Inflammatory macrophage (primary cell): ENCODE results near the gene SNAP29.
"Not testable (repeated sequence)": the region's sequence is repeated elsewhere in the genome, so short reads cannot be mapped to it uniquely, and the experiment has no call there.

Experiments used
- DNase-seq, 2 donors: peaks; one replicate each; pipeline ENCODE4 v3.0.0-alpha.2; 2020 to 2022
- total RNA-seq, 18 experiments: gene quantifications; one replicate each; lab custom pipeline; 2026; ENCODE audit warnings: mixed read lengths in 6 of 18, inconsistent platforms in 2 of 18; lab: John Stamatoyannopoulos, UW

The SNAP29 gene
- total RNA-seq, result 17.4 to 70.1 (median 53.1) reads per million in 18 experiments

GRCh38 chr22:20858615-20859416, at the start of gene SNAP29, which contains the start of gene PI4KA:
Gene SNAP29 (plus strand): TSS chr22:20859007. CDS start chr22:20859111, 104 bp downstream.
Gene PI4KA (minus strand): TSS chr22:20858811. CDS start chr22:20858725, 86 bp downstream.
- DNase-seq, result peak; percentile 98 to 99

GRCh38 chr22:20809538-20810185, 49.1 kb upstream of the SNAP29 start:
- DNase-seq, result no peak

- no peak for DNase-seq
These were observed 48.2 kb upstream of the SNAP29 start for GRCh38 chr22:20810645-20811044.

- no peak for DNase-seq
These were observed 47.6 kb upstream of the SNAP29 start for GRCh38 chr22:20811171-20811570.

GRCh38 chr22:20811971-20812660, 46.7 kb upstream of the SNAP29 start:
- no peak for DNase-seq

GRCh38 chr22:20813056-20813455, 45.8 kb upstream of the SNAP29 start:
- no peak for DNase-seq

GRCh38 chr22:20814221-20814808, 44.5 kb upstream of the SNAP29 start:
- DNase-seq, result no peak

- no peak for DNase-seq
These were observed 43.2 kb upstream of the SNAP29 start for GRCh38 chr22:20815477-20816050.

- no peak for DNase-seq
These were observed 42.2 kb upstream of the SNAP29 start for GRCh38 chr22:20816559-20816958.

- no peak for DNase-seq
These were observed 40.3 kb upstream of the SNAP29 start for GRCh38 chr22:20818471-20818870.

- DNase-seq, result no peak
These were observed 39.3 kb upstream of the SNAP29 start for GRCh38 chr22:20819471-20819870.

GRCh38 chr22:20821717-20822239, 37.0 kb upstream of the SNAP29 start:
- not testable (repeated sequence) for DNase-seq

GRCh38 chr22:20822240-20822639, 36.6 kb upstream of the SNAP29 start:
- no peak for DNase-seq

- no peak for DNase-seq
These were observed 35.5 kb upstream of the SNAP29 start for GRCh38 chr22:20823264-20823663.

- DNase-seq, result not testable (repeated sequence)
These were observed 33.6 kb upstream of the SNAP29 start for GRCh38 chr22:20825216-20825615.

GRCh38 chr22:20825624-20826023, 33.2 kb upstream of the SNAP29 start:
- no peak for DNase-seq

GRCh38 chr22:20826373-20827152, 32.2 kb upstream of the SNAP29 start:
- DNase-seq, result not testable (repeated sequence)

GRCh38 chr22:20829491-20830134, 29.2 kb upstream of the SNAP29 start:
- DNase-seq, result no peak

- DNase-seq, result no peak
These were observed 25.6 kb upstream of the SNAP29 start for GRCh38 chr22:20833225-20833665.

GRCh38 chr22:20834206-20834605, 24.6 kb upstream of the SNAP29 start:
- no peak for DNase-seq

GRCh38 chr22:20834725-20835124, 24.1 kb upstream of the SNAP29 start:
- DNase-seq, result no peak
